GM12891 (cell line): ENCODE data around the gene LCP2.

ENCODE experiments used
- POLR2A ChIP-seq: IDR thresholded peaks from 2 replicates; pipeline ENCODE4 v1.6.1; 2011; ENCODE audit warnings: low read depth, low read length, control low read depth
- POU2F2 ChIP-seq: IDR thresholded peaks from 2 replicates; pipeline ENCODE4 v1.6.1; 2011; ENCODE audit warnings: low read depth, mild to moderate bottlenecking, control low read depth, low read length, moderate library complexity

DNA sequence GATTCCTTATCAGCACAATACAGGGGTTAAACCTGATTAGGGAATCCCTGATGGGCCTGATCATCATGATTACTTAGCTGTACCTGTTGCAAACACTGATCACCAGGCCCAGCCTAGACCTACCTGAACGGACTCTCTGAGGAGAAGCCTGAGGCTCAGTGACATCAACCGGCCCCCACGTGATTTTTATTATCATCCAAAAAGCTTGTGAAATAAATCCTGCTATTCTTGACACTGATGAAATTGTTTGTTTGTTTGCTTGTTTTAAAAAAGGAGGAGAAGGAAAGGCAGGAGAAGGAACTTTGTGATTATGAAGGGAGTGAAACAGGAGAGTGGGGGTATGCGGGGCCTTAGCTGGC lies 18.1 kb downstream of the LCP2 start:
- no peak for TF ChIP-seq POU2F2
- TF ChIP-seq POLR2A, result no peak
